Kasumi-1 (cell line): Measurements from ENCODE around the gene C2.
"Not testable (repeated sequence)": the region's sequence is repeated elsewhere in the genome, so short reads cannot be mapped to it uniquely, and the experiment has no call there.

ENCODE experiments used
- DNase-seq, 2 experiments: peaks; one replicate each; lab custom pipeline; 2025; lab: John Stamatoyannopoulos, UW

Gene C2

DNA sequence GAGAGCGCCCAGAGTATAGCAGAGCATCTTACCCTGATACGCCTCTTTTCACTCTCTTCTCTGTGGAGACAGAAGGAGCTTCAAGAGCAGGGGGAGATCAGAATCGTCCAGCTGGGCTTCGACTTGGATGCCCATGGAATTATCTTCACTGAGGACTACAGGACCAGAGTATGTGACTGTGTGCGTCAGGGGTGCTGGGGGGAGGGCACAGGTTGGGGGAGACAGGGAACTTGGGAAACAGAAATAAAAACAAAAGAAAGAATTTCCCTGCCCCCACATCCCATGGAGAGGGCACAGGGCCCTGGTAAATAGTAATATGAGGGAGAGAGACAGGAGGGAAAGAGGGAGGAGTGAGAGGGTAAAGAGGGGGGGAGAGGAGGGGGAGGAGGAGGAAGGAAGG is 51.3 kb downstream of the C2 start:
- no peak for DNase-seq

DNA sequence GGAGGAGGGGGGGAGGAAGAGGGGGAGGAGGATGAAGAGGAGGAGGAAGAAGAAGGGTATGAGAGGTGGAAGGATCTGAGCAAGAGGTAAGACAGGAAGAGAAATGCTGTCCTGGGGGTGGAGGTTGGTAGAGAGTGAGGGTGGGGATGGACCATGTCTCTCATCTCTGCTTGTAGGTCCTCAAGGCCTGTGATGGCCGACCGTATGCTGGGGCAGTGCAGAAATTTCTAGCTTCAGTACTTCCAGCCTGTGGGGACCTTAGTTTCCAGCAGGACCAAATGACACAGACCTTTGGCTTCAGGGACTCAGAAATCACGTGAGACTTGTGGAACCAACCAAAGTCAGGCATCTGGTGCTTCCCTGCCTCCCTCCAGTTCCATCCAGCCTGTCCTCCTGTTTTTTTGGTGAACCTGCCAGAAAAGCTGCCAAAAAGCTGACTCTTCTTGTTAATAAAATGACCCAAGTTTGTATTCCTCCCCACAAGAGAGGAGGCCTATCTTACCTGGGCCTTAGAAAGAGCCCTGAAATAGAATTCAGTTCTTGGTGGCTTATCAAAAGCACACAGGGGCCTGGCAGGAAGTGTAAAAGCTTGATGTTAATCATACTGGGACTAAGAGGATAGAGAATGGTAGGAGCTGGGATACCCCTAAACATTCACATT is 51.9 kb downstream of the C2 start:
- DNase-seq: no peak

DNA sequence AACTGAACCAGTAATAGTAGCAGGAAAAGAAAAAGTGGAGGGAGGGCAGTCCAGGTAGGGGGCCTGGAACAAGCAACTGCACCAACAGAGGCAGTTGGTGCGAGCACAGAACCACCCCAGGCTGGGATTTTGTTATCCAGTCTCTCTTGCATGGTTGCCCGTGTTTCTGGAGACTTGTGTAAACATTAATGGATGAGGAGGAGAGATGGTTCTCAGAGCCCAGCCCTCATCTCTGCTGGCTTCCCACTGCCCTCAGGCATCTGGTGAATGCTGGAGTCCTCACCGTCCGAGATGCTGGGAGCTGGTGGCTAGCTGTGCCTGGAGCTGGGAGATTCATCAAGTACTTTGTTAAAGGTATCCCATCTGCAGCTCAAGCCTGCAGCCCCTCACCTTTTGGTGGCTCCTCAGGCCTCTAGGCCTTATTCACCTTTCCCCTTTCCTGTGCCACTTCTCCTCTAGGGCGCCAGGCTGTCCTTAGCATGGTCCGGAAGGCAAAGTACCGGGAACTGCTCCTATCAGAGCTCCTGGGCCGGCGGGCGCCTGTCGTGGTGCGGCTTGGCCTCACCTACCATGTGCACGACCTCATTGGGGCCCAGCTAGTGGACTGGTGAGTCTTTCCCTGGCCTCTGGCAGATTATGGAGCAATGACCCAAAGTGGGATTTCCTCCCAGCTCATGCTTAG is 52.8 kb downstream of the C2 start:
- DNase-seq: not testable (repeated sequence)

GRCh38 chr6:31980998-31981397 is 53.5 kb downstream of the C2 start:
- not testable (repeated sequence) for DNase-seq

DNA sequence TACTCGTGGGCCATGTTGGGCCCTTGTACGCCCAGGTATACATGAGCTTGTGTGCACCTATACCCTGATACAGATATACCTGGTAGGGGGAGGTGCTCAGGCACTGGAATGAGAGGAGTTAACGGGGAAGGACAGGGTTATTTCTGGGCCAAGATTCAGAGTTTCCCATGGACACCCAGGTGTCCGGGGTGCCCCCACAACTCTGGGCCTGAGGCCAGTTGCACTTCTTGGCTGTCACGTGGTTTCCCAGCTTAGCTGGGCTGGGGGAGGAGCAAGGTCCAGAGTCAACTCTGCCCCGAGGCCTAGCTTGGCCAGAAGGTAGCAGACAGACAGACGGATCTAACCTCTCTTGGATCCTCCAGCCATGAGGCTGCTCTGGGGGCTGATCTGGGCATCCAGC is 54.2 kb downstream of the C2 start, which contains the start of gene C4A:
TSS of gene C4A (plus strand) at position 314 of the 400 bp plus-strand sequence. CDS start at position 365, 51 bp downstream.
- not testable (repeated sequence) for DNase-seq

- DNase-seq: not testable (repeated sequence)
Observed at GRCh38 chr6:31989363-31989762, 61.8 kb downstream of the C2 start.

GRCh38 chr6:31994421-31994820 is 66.9 kb downstream of the C2 start:
- DNase-seq: not testable (repeated sequence)
